Hematopoietic multipotent progenitor cell (in vitro differentiated cells): Measurements from ENCODE around the gene RRAGD. TPM values are rescaled to one million over a fixed set of nuclear protein-coding genes. Genes with fewer than 3 reads are reported as not detected.

Experiments
- DNase-seq, 3 donors: peaks; one replicate each; pipeline ENCODE4 v3.0.0-alpha.2; 2011 to 2015; ENCODE audit warnings: low read depth in 2 of 3, low spot score in 2 of 3
- total RNA-seq: library from RNA; depleted of rRNA; stranded (reverse); fragments of >200 nt; gene quantifications from one replicate; pipeline ENCODE4 v1.2.3, GENCODE V29; 2012

The RRAGD gene
- total RNA-seq, 1 donor: 7.8 TPM

GRCh38 chr6:89350281-89350966, 61.6 kb downstream of the RRAGD start:
- peak in 1 of 3 donors; percentile 64 for DNase-seq

- no peak for DNase-seq
Observed at GRCh38 chr6:89348372-89348771, 63.7 kb downstream of the RRAGD start.

- DNase-seq: no peak
Observed at GRCh38 chr6:89347825-89348224, 64.2 kb downstream of the RRAGD start.

GRCh38 chr6:89346433-89346832, 65.6 kb downstream of the RRAGD start:
- no peak for DNase-seq

- DNase-seq: no peak
Observed at GRCh38 chr6:89339565-89339964, 72.5 kb downstream of the RRAGD start.

- no peak for DNase-seq
Observed at GRCh38 chr6:89335164-89335563, 76.9 kb downstream of the RRAGD start.

- DNase-seq: no peak
Observed at GRCh38 chr6:89330910-89331309, 81.2 kb downstream of the RRAGD start.

- no peak for DNase-seq
Observed at GRCh38 chr6:89328976-89329375, 83.1 kb downstream of the RRAGD start.

- DNase-seq: no peak
Observed at GRCh38 chr6:89324304-89324703, 87.8 kb downstream of the RRAGD start.

- no peak for DNase-seq
Observed at GRCh38 chr6:89323511-89323971, 88.5 kb downstream of the RRAGD start.

GRCh38 chr6:89321131-89321970, 90.7 kb downstream of the RRAGD start:
- peak in 1 of 3 donors; percentile 22 for DNase-seq

- DNase-seq: no peak
Observed at GRCh38 chr6:89320012-89320559, 92.0 kb downstream of the RRAGD start.

- no peak for DNase-seq
Observed at GRCh38 chr6:89317067-89317466, 95.0 kb downstream of the RRAGD start.

GRCh38 chr6:89315249-89315885, 96.7 kb downstream of the RRAGD start, which contains the start of gene GABRR2:
Gene GABRR2, minus strand, starts transcription at chr6:89315299. Its CDS starts 134 bp downstream, at chr6:89315165.
- no peak for DNase-seq

GRCh38 chr6:89314692-89315091, 97.4 kb downstream of the RRAGD start:
- DNase-seq: no peak

Other genes with a start within 250 kb of the RRAGD start
- not detected for gene GABRR1, start 194.9 kb downstream of the RRAGD start, total RNA-seq
- 0.27 TPM for gene GABRR2, start 97.0 kb downstream of the RRAGD start, total RNA-seq
- gene UBE2J1, start 59.6 kb downstream of the RRAGD start, total RNA-seq: 29.4 TPM
- 15.3 TPM for gene ANKRD6, start 20.9 kb upstream of the RRAGD start, total RNA-seq
- gene LYRM2, start 226.5 kb upstream of the RRAGD start, total RNA-seq: 8.1 TPM